K562 (cell line): ENCODE measurements around the gene KLHL35. TPM values are rescaled to one million over a fixed set of nuclear protein-coding genes. Genes with fewer than 3 reads are reported as not detected.

Source experiments
- ARID4B ChIP-seq: sonication (generic); formaldehyde crosslinking; IDR thresholded peaks from 2 replicates; pipeline ENCODE4 v1.8.0; 2022; ENCODE audit warnings: mild to moderate bottlenecking, missing genetic modification reagents
- CBFA2T3 ChIP-seq: fragments of 450-650 bp; IDR thresholded peaks from 2 replicates; pipeline ENCODE4 v1.6.1; 2017
- ETV1 ChIP-seq: fragments of 450-650 bp; conservative IDR thresholded peaks from 2 replicates; pipeline ENCODE4 v1.6.1; 2016; ENCODE audit warnings: missing genetic modification characterization, control low read depth, low read depth, missing compliant biosample characterization
- MAZ ChIP-seq, 2 experiments: fragments of 450-650 bp in 1 of 2; sonication (generic) in 1 of 2; formaldehyde crosslinking; IDR thresholded peaks in 1 of 2; conservative IDR thresholded peaks in 1 of 2; 2 replicates each; pipeline versions ENCODE4 v1.4.0 to v1.5.0; 2020; ENCODE audit warnings: mild to moderate bottlenecking in 1 of 2, missing genetic modification reagents in 1 of 2
- MLLT1 ChIP-seq, 2 experiments: fragments of 450-650 bp; IDR thresholded peaks; 2 replicates each; pipeline ENCODE4 v1.6.1; 2016
- RB1 ChIP-seq: fragments of 450-650 bp; IDR thresholded peaks from 2 replicates; pipeline ENCODE4 v1.6.1; 2017; ENCODE audit warnings: low read depth, mild to moderate bottlenecking
- RREB1 ChIP-seq: fragments of 250-450 bp; sonication (Bioruptor Pico); IDR thresholded peaks from 2 replicates; pipeline ENCODE4 v1.4.0; 2020
- TAF7 ChIP-seq: fragments of 450-650 bp; IDR thresholded peaks from 2 replicates; pipeline ENCODE4 v1.6.1; 2016; ENCODE audit warnings: missing genetic modification characterization, missing compliant biosample characterization
- TFAP4 ChIP-seq: sonication (generic); formaldehyde crosslinking; IDR thresholded peaks from 2 replicates; pipeline ENCODE4 v1.8.0; 2022; ENCODE audit warnings: missing genetic modification reagents, mild to moderate bottlenecking, moderate library complexity, borderline replicate concordance
- WHSC1 ChIP-seq: IDR thresholded peaks from one replicate; pipeline ENCODE4 v1.6.1; 2012; ENCODE audit warnings: low read length, control low read depth, inconsistent platforms
- ZBTB43 ChIP-seq: sonication (generic); formaldehyde crosslinking; IDR thresholded peaks from 2 replicates; pipeline ENCODE4 v1.8.0; 2023; ENCODE audit warnings: mild to moderate bottlenecking, missing genetic modification reagents
- ZNF133 ChIP-seq: fragments of 250-450 bp; sonication (Bioruptor Pico); IDR thresholded peaks from 2 replicates; pipeline ENCODE4 v1.4.0; 2020; ENCODE audit warnings: mild to moderate bottlenecking
- polyA plus RNA-seq, 8 experiments: library from polyadenylated mRNA; depleted of rRNA in 4 of 8; stranded (reverse) in 5 of 8; unstranded in 3 of 8; fragments of >200 nt; fragmentation: Nextera tagmentation in 2 of 8; fragmentation: Illumina TruSeq in 1 of 8; extraction: Ambion mirVana in 2 of 8; extraction: Trizol in 1 of 8; gene quantifications; 2 replicates each; pipeline versions ENCODE4 v1.2.1 to v1.2.3, GENCODE V29; 2011 to 2014; ENCODE audit warnings: inconsistent platforms in 1 of 8, missing spikeins in 1 of 8
- total RNA-seq, 7 experiments: library from RNA; depleted of rRNA in 6 of 7; stranded (reverse); fragments of >200 nt in 6 of 7; fragmentation: Illumina TruSeq in 2 of 7; extraction: Trizol in 2 of 7; gene quantifications; 2 replicates each; pipeline versions ENCODE4 v1.2.1 to v1.2.3, GENCODE V29; 2011 to 2021; ENCODE audit warnings: low replicate concordance in 1 of 7

Gene KLHL35
- total and polyA plus RNA-seq, 9 of the 15 experiments (the other 6 are each of a cell fraction or from before 2014, with no cell fraction given): not detected

GRCh38 chr11:75468534-75469340 lies 35.7 kb upstream of the KLHL35 start (continued):
- TF ChIP-seq ETV1 (tag): 0 out of 2 replicates have a peak, but pooled peaks have one; percentile 19
- TF ChIP-seq MLLT1 (IDR thresholded peaks at IDR 0.05): peak in 1 of 2 experiments; percentile 76; a peak in 1 of 4 replicates
- no peak for TF ChIP-seq ZNF133
- TF ChIP-seq MAZ (CRISPR knock-in tag; conservative IDR thresholded peaks at IDR 0.05 in 1 of 2, IDR thresholded peaks at IDR 0.05 in 1 of 2): peak in 1 of 2 experiments; percentile 68; a peak in 2 of 4 replicates
- TF ChIP-seq TAF7 (tag): no peak
- TF ChIP-seq CBFA2T3: peak; percentile 41; the same call in 1 of the 2 replicates
- no peak for TF ChIP-seq ARID4B (CRISPR knock-in tag)
- TF ChIP-seq TFAP4 (CRISPR knock-in tag): peak; percentile 58; the same call in 1 of the 2 replicates
- TF ChIP-seq RB1: no peak
- TF ChIP-seq RREB1 (CRISPR knock-in tag): no peak
- TF ChIP-seq WHSC1: no peak
- no peak for TF ChIP-seq ZBTB43 (CRISPR knock-in tag)
